Hypothalamus (tissue), 51 donors: ENCODE measurements around the gene GDPD4.

Experiments used
- DNase-seq, 51 donors: peaks; one replicate each; lab custom pipeline; 2025; lab: John Stamatoyannopoulos, UW

Gene GDPD4, protein sequence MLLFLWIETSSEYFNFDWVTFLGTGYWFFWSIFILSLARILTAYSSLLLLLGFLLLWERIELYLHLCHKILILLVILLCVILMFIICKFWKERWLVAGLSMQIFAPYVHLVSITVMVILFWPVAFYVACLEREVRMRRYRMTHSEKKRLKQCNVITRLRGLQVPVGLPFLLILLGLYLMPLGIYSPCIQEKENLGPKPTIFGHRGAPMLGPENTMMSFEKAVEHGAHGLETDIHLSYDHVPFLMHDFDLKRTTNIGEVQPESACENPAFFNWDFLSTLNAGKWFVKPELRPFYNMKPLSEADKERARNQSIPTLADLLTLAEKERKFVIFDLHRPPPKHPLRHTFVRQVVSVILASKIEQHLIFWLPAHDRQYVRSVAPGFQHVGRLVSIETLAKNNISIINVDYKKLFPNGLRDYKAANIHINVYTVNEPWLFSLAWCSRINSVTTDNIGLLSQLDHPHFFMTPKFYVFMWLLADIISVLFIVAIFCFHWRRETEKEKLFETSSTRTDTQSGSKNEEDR

DNA sequence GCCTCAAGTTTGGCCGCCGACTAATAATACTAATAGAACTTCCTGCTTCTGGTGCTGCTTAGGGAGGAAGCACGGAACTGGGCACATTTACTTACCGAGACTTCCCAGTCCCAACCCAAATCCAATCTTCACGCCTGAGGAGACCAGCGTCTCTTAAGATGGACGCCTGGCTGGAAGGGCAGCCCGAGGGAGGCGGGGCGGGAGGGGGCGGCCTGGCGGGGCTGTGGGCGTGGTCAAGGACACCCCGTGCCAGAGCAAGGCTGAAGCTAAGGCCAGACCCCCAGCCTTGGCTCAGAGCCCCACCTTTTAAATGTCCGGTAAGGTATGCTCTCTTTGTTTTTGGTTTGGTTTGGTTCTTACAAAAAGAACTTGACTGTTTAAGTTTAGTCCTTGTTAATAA, at the start of gene GDPD4:
Gene GDPD4 (minus strand): TSS at position 177 of the 400 bp plus-strand sequence. CDS start 16,549 bp downstream, outside the sequence.
- no peak for DNase-seq

DNA sequence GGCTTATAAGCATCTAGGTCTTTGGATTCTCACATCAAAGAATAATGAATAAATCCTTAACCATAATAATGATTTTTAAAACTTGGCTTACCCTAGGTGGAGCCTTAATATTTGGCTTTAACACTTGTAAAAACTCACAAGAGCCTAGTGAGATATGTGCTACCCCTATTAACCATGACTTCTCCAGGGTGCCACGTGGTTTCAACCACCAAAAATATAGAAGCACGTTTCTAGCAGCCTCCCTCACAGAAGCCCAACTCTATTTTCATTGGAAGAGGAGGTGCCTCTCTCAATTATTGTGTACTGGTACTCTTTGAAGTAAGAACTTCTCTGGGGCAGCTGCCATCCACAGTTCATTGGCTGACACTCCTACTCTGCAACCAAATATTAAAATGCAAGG, 46.5 kb upstream of the GDPD4 start:
- no peak for DNase-seq

DNA sequence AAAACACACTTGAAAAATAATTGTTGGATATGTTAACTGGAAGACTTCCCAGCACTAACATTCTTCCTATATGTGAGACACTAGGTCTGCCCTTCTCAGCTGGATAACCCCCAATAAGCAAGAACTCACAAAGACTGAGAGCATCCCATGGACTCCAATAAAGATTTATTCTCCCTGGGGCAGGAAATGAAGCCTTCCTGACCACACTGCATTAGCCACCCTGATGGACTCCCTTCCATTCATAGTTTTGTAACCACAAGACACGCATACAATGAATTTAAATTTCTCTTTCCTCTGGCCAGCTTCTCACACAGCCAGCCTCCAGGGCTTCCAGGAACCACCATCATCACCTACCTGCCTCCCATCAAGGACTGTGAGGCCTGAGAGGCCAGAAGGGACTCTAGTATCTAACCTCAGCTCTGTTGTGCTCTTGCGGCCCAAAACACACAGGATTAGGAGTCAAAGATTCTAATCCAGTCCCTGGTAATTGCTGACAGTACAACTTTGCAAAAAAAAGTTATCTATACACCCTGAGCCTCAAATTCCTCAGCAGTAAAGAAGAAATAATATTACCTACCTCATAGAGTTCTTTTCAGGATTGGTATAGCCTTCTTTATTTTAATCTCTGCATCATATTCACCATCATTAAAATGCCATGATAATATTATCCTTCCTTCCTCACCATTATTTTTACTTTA, 45.6 kb upstream of the GDPD4 start:
- DNase-seq: no peak

DNA sequence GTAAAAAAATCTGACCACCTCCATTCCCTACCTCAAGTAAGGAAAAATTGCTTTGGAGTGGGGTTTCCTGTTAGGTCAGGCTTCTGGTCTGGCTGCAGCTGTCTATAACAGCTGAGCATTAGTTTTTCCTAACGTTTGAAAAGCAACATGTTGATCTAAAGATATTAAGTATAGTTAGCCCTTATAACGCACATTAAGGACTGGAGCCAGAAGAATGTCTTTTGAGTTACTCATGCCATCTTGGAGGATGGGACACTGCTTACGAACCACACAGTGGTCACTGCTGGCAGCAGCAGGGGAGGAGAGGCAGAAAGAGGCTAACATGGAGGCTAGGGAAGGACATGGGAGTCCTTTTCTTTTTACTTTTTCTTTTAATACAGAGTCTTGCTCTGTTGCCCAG, 44.1 kb upstream of the GDPD4 start:
- no peak for DNase-seq

DNA sequence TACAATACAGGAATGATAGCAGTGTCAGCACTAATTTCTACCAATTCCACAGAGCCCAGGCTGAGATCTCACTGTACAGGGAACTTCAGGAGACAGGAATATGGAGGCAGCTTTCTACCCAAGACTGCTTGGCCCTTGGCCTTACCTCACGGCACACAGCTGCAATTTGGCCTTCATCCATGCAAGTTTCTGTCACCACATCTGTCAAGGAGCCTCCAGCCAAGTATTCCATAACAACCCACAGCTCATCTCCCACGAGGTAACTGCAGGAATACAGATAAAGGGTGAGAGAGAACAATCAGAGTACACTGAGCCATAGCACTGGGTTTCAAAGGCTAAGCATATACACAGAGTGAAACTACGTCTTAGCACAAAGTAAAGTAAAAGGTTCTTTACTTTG, 39.0 kb upstream of the GDPD4 start:
- DNase-seq: no peak

DNA sequence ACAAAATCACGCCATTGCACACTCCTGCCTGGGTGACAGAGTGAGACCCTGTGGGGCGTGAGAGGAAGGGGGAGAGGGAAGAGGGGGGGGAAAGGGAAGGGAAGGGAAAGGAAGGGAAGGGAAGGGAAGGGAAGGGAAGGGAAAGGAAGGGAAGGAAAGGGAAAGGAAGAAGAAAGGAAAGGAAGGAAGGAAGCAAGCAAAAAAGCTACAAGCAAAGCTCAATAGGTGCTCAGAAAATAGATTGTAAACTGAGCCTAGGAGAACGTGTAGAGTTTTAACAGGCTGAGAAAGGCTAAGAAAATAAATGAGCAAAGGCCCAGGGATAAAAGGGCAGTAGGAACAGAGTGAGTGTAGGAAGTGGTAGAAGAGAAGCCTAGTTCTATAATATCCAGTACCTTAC, 30.8 kb upstream of the GDPD4 start:
- DNase-seq: no peak

DNA sequence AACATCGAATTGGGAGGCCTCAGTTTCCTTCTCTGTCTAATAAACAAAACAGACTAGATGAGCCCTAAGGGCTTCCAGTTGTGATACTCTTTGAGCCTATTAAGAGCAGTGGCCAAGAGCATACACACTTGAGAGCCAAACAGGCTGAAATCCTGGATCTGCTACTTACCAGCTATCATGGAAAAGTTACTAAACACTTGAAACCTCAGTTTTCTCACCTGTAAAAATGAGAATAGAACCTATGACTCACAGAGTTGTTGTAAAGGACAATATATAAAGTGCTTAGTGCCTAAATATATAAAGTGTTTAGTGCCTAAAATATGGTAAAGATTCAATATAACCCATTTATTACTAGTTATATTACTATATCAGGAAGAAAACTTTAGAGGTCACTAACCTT, 23.7 kb upstream of the GDPD4 start:
- DNase-seq: no peak

DNA sequence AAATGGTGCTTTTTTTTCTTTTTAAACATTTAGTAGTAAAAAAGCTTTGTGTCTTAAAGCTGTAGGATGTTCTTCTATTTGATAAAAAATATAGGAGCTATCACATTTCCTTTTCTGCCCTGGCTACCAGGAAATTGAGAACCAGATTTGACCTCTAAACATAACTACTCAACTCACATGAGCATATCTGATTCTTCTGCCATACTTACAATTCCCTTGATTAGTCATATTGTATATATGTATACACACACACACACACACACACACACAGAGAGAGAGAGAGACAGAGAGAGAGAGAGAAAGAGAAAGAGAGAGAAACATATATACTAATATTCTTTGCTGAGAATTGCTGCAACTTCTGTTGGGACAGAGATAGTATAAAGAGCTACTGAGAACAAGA, 23.0 kb upstream of the GDPD4 start:
- DNase-seq: no peak

DNA sequence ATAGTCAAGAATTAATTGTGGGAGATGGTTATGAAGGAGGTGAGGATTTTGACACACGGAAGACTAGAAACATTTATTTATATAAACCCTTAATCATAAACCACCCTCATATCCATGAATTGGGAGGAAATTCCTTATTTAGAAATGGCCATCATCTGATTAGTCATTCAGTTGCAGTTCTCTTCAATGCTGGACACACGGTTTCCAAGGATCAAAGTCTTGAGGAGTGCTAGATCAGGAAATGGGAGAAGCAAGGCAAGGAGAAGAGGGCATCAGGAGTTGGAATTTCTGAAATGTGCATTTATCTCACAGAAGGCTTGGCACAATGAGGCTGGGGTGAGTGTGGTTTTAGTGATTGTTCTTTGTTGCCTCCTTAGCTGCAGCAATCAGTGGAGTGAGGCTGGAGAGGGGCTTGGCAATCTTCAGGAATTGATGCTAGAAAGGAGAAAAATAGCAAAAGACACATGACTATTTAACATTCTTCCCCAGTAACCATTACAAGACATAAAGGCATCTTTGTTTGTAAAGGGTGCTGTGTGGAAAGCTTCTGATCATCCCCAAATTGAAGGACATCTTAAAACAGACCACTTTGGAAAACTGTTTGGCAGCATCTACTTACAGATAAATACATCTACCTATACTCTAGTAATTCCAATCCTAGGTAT, 21.6 kb upstream of the GDPD4 start:
- DNase-seq: peak in 2 of 51 donors; percentile 9 to 49

DNA sequence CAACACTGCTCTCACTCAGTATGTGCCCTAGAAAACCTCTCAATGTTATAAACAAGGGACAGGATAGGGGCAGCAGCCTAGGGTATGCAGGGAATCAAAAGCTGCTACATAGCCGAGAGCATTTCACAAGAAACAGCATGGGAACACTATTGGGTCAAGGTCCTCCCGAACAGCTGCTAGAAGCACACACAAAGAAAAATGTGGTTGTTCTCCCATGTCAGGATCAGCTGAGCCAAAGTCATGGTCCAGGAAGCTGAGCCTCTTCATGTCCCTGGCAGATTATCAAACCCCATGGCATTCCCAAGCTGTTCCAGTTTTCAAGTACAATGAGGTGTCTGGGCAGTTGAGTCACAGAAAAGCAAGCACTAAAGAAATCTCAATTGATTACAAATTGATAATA, 21.0 kb upstream of the GDPD4 start:
- peak in 15 of 51 donors; percentile 2 to 48 (median 11) for DNase-seq

DNA sequence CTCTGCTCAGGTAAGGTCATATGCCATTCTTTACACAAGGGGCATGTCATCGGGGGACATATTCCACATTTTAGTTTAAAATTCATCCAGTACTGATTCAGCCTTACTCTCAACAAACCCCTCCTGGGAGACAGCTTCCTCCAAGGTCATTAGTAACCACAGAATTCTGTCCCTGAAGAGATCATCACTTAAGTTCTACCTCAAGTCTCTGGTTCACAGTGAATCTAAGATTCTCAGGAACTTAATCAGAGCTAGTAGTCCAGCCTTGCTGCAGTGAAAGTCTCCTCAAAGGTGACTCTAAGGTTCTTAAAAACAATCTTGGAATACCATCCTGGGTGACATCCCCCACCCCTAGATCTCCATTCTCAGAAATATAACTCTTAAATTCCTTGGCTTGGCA, 18.9 kb upstream of the GDPD4 start:
- DNase-seq: no peak

DNA sequence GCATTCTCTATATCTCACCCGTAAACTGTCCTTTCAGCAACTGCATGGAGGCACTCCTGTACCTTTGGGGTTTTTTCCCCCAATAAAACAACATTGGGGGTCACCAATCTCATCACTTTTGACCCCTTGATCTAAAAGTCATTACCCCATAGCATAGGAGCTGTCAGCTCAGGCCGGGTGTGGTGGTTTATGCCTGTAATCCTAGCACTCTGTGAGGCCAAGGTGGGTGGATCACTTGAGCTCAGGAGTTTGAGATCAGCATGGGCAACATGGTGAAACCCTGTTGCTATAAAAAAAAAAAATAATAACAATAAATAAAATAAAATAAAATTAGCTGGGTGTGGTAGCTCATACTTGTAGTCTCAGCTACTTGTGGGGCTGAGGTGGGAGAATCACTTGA, 17.1 kb upstream of the GDPD4 start:
- DNase-seq: no peak

DNA sequence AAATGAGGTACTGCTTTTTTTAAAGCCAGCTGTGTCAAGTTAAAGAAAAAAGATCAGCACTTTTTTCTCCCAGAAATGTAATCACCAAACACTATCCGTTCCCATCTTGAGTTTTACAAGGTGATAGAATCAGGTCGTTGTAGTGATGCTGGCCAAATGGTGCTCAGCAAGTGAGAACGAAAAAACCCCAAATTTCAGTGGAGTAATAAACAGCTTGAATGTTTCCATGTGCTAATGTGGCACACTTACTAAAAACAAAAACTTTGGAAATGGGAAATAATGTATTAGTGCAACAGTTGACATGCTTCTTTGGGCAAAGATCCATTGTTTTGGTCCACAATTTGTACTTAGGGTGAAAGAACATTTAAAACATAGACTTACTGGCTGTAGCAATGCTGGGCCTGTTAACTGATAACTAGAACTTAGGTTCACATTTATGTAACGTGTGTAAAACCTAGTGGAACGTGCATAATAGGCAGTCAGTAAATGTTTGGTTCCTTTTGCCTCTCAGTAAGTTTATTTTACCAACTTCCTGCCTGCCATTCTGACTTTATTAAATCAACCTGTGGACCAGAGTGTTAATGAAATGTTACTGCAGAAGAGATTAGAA, 15.4 kb upstream of the GDPD4 start:
- no peak for DNase-seq

DNA sequence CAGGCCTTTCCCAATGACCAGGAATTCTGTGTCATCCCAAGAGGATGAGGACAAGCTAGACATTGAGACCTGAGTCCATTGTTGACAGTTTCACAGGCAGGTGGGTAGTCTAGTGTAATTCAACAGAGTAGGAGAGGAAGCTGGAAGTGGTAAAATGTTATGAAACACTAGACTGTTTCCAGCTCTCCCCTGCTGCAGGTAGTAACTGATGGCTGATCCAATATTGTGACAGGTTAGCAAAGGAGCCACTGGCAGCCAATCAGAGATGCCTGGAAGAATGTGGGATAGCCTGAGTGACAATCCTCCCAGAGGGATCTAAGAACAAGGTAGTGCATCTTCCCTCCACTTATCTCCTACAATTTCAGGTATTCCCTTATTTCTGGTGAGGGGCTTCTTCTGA, 10.6 kb upstream of the GDPD4 start:
- DNase-seq: no peak

DNA sequence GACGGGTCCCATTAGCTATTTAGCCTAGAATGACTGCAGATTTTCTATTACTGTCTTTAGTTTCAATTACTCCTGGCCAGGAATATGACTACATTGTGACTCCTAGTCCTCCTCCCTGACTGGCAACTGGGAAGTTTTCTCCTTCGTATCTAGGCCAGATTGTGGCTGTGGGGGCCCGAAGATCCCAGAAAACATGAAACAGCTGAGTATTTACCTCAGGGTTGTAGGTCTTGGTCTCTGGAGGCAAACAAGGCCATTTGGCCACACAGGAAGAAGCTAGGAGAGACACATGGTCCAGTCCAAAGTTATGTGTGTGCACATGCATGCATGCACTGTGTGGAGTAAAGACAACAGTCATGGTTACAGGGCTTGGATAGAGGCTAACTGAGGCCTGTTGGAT, 10.2 kb upstream of the GDPD4 start:
- DNase-seq: no peak

DNA sequence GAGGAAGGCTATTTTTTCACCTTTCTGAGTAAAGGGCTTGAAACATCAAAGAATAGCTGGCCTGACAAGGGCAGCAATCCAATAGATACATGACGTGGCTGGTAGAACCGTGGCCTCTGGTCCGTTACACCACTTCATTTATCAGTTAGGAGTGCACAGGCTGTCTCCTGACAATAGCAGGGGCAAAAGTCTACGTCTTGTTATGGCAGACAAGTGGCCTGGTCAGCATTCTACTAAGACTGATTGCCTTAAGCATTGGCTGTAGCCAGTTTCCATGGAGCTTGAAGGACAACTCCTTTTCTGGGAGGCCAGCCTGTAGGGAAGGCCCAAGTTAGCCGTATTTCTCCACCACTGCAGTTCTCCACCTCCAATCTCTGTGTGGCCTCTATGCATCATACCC, 9.2 kb upstream of the GDPD4 start:
- no peak for DNase-seq

DNA sequence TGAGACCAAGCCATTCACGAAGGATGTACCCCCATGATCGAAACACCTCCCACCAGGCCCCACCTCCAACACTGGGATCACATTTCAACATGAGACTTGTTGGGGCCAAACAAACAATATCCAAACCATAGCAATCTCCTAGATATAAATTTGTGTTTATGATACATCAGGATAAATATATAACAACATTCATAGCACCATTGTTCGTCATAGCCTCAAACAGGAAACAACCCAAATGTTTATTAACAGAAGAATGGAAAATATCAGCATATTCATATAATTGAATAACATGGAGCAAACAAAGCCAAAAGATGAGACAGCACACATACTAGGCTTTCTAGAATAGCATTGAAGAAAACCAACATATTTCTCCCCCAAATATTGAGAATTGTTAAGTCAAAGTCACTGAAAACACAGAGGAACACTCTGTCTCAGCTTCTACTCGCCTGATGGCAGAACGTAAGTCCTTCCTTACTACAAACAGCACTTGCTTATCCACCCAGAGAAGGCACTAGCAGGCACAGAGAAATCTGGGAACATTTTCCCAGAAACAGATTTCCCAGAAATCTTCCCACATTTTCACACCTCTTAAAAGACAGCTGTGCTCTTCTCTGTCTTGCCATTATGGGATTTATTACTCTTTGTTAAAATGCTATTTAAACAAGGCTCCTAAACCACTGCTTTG, 8.1 kb upstream of the GDPD4 start:
- no peak for DNase-seq

DNA sequence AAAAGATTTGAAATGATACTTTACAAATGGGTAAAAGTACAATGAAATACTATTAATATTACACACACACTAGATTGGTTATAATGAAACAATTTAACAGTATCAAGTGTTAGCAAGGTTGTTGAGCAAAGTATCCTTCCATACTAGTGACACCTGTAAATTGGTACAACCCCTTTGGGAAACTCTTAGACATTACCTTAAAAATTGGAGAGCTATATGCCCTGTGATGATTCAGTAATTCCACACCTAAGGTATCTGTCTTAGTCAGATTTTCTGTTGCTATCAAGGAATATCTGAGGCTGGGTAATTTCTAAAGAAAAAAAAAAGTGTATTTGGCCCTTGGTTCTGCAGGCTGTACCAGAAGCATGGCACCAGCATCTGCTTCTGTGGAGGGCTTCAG, 7.4 kb upstream of the GDPD4 start:
- no peak for DNase-seq

DNA sequence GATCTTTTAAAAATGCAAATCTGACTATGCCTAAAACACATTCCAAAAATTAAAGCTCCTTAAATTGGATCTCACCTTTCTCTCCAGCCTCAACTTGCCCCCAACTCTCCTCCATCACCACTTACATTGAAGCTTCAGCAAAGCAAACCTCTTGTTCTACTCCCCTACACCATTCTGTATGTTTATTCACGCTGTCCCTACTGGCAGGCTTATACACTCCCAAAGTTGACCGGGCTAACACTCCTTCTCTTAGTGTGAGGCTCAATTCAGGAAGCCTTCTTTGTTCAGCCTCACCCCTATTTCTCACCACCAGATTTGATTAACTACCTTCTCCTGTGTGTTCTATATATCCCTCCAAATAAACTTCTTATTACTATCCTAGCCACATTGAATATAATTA, 1.8 kb upstream of the GDPD4 start:
- DNase-seq: no peak

DNA sequence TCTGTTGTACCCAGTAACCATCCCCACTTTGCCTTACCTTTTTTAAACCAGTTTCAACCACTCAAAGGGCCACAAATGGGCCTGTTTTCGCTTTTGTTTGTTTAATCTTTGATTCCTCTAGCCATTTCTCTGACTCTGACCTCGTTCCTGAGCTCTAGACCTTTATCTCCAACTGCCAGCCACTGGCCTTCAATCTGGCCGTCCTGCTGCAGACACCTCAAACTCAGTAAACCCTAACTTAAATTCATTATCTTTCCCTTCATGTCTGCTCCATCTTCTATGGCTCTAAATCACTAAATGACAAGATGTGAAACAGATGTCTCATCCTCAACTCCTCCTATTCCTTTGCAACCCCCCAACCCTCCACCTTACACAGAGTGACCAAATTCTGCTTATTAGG, 1.3 kb upstream of the GDPD4 start:
- no peak for DNase-seq

DNA sequence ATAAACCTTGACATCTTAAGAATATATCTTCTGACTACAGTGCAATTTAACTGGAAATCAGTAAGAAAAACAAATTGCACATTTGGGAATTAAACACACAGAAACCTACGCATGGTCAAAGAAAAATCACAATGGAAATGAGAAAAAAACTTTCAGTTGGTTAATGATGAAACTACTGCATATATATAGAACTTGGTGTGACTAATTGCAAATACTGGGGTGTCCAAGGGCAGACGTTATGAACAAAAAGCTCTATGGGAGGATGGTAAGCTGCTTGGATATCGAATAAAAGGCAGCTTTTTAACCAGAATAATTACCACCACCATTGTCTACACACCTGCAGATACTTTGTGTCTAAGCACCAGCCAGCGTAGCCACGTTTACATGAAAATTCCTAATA, 791 bp downstream of the GDPD4 start:
- no peak for DNase-seq
